CD8-positive, alpha-beta memory T cell (primary cell): ENCODE results near the gene DSCAM. TPM values are rescaled to one million over a fixed set of nuclear protein-coding genes. Genes with fewer than 3 reads are reported as not detected.

ENCODE experiments used
- CTCF ChIA-PET: fragments of 350-600 bp; sonication (Branson Sonifier 250); formaldehyde crosslinking; loops from one replicate; lab custom pipeline; 2021; ENCODE audit warnings: antibody characterized with exemption; lab: Charles Lee
- POLR2A ChIA-PET: fragments of 350-600 bp; sonication (Branson Sonifier 250); formaldehyde crosslinking; loops from one replicate; lab custom pipeline; 2021; ENCODE audit warnings: antibody characterized with exemption; lab: Charles Lee
- DNase-seq, 5 donors: peaks; one replicate each; pipeline versions ENCODE4 v3.0.0 to v3.0.0-alpha.2; 2020 to 2022; ENCODE audit warnings: mixed read lengths in 1 of 5
- H3K27ac ChIP-seq: one replicate; pipeline ENCODE4 v1.7.0; 2013; ENCODE audit warnings: low read depth, mild to moderate bottlenecking, low read length, moderate library complexity
- H3K27me3 ChIP-seq: 2 replicates; pipeline ENCODE4 v1.7.0; 2013; ENCODE audit warnings: low read length, mild to moderate bottlenecking; ENCODE audit not compliant: insufficient read depth, poor library complexity, severe bottlenecking
- H3K36me3 ChIP-seq: 2 replicates; pipeline ENCODE4 v1.7.0; 2013; ENCODE audit warnings: mild to moderate bottlenecking, low read length, moderate library complexity; ENCODE audit not compliant: insufficient read depth
- H3K4me1 ChIP-seq: 2 replicates; pipeline ENCODE4 v1.7.0; 2013; ENCODE audit warnings: mild to moderate bottlenecking, low read length, moderate library complexity; ENCODE audit not compliant: insufficient read depth
- H3K4me3 ChIP-seq: 2 replicates; pipeline ENCODE4 v1.7.0; 2013; ENCODE audit warnings: mild to moderate bottlenecking, low read length
- H3K9me3 ChIP-seq: 2 replicates; pipeline ENCODE4 v1.7.0; 2013; ENCODE audit warnings: mild to moderate bottlenecking, low read length
- H3K27ac Mint-ChIP-seq, 8 donors: one replicate each; pipeline ENCODE4 v1.8.0; 2020 to 2021; ENCODE audit warnings: mixed read lengths in 8 of 8, mild to moderate bottlenecking in 6 of 8, inconsistent platforms in 3 of 8, moderate library complexity in 3 of 8
- H3K27me3 Mint-ChIP-seq, 2 donors: one replicate each; pipeline ENCODE4 v1.8.0; 2020 to 2021; ENCODE audit warnings: mixed read lengths in 2 of 2, mild to moderate bottlenecking in 1 of 2, moderate library complexity in 1 of 2
- H3K36me3 Mint-ChIP-seq, 3 donors: one replicate each; pipeline ENCODE4 v1.8.0; 2020 to 2021; ENCODE audit warnings: mixed read lengths in 3 of 3, inconsistent platforms in 1 of 3, mild to moderate bottlenecking in 1 of 3
- H3K4me1 Mint-ChIP-seq, 3 donors: one replicate each; pipeline ENCODE4 v1.8.0; 2020 to 2021; ENCODE audit warnings: mixed read lengths in 3 of 3, inconsistent platforms in 1 of 3, mild to moderate bottlenecking in 1 of 3
- H3K4me3 Mint-ChIP-seq, 7 donors: one replicate each; pipeline ENCODE4 v1.8.0; 2020 to 2021; ENCODE audit warnings: mixed read lengths in 7 of 7, mild to moderate bottlenecking in 6 of 7, moderate library complexity in 4 of 7, inconsistent platforms in 2 of 7
- H3K9me3 Mint-ChIP-seq, 5 donors: one replicate each; pipeline ENCODE4 v1.8.0; 2020 to 2022; ENCODE audit warnings: mixed read lengths in 5 of 5, mild to moderate bottlenecking in 3 of 5, moderate library complexity in 2 of 5, inconsistent platforms in 1 of 5
- polyA plus RNA-seq: library from polyadenylated mRNA; unstranded; fragments of 300-500 nt; fragmentation: Illumina TruSeq; gene quantifications from one replicate; pipeline ENCODE4 v1.2.3, GENCODE V29; 2021
- total RNA-seq, 2 experiments: library from RNA; stranded (reverse); gene quantifications; one replicate each; pipeline ENCODE4 v1.2.3, GENCODE V29; 2021

The DSCAM gene
- total and polyA plus RNA-seq, 3 experiments from 2014 or later, result not detected

GRCh38 chr21:40556442-40556968 lies 290.5 kb downstream of the DSCAM start:
- no peaks in the 10 kb centered on the region for H3K27me3 ChIP-seq
- Mint-ChIP-seq H3K9me3 (peaks cover 0 to 23% (median 6%) of the 10 kb centered on the region in 5 donors), H3K4me3 (no peak overlapping the region), H3K4me1 (no peaks in the 10 kb centered on the region), H3K36me3 (no peaks in the 10 kb centered on the region), H3K27me3 (peaks cover 0 to 2% of the 10 kb centered on the region in 2 donors), H3K27ac (peak overlapping the region in 1 of 8 donors; percentile 89)
- no peak overlapping the region for H3K27ac ChIP-seq
- no peak overlapping the region for H3K4me3 ChIP-seq
- ChIA-PET POLR2A (no interaction called here), CTCF (no interaction called here)
- no peaks in the 10 kb centered on the region for H3K4me1 ChIP-seq
- H3K9me3 ChIP-seq, result no peaks in the 10 kb centered on the region
- H3K36me3 ChIP-seq, result no peaks in the 10 kb centered on the region
- no peak for DNase-seq

- Mint-ChIP-seq H3K36me3 (no peaks in the 10 kb centered on the region), H3K27me3 (peaks cover 0 to 2% of the 10 kb centered on the region in 2 donors), H3K27ac (no peak overlapping the region), H3K4me1 (no peaks in the 10 kb centered on the region), H3K9me3 (peaks cover 0 to 20% (median 6%) of the 10 kb centered on the region in 5 donors), H3K4me3 (no peak overlapping the region)
- ChIA-PET POLR2A (no interaction called here), CTCF (no interaction called here)
- H3K27me3 ChIP-seq, result no peaks in the 10 kb centered on the region
- no peaks in the 10 kb centered on the region for H3K9me3 ChIP-seq
- no peaks in the 10 kb centered on the region for H3K4me1 ChIP-seq
- H3K4me3 ChIP-seq, result no peak overlapping the region
- no peaks in the 10 kb centered on the region for H3K36me3 ChIP-seq
- DNase-seq, result no peak
- H3K27ac ChIP-seq, result no peak overlapping the region
Measured at GRCh38 chr21:40555021-40555528, 291.9 kb downstream of the DSCAM start.

- no peaks in the 10 kb centered on the region for H3K36me3 Mint-ChIP-seq
Measured at GRCh38 chr21:40553781-40554180, 293.2 kb downstream of the DSCAM start.

GRCh38 chr21:40547906-40548513 lies 298.9 kb downstream of the DSCAM start:
- H3K36me3 Mint-ChIP-seq, result no peaks in the 10 kb centered on the region
- POLR2A ChIA-PET, result no interaction called here
- peaks cover 0 to 10% (median 7%) of the 10 kb centered on the region in 5 donors for H3K9me3 Mint-ChIP-seq
- Histone ChIP-seq H3K27me3 (no peaks in the 10 kb centered on the region), H3K9me3 (no peaks in the 10 kb centered on the region), H3K4me1 (no peaks in the 10 kb centered on the region), H3K27ac (no peak overlapping the region), H3K4me3 (no peak overlapping the region), H3K36me3 (no peaks in the 10 kb centered on the region)
- no peaks in the 10 kb centered on the region for H3K27me3 Mint-ChIP-seq
- no peaks in the 10 kb centered on the region for H3K4me1 Mint-ChIP-seq
- no peak overlapping the region for H3K4me3 Mint-ChIP-seq
- H3K27ac Mint-ChIP-seq, result no peak overlapping the region
- CTCF ChIA-PET, result interaction anchor here (1.2 kb wide), 1 partner anchor 21 kb away, joined by 4 read pairs; no protein-coding TSS in a partner anchor
- DNase-seq, result no peak

More at GRCh38 chr21:40553781-40554180, 293.2 kb downstream of the DSCAM start:
- CTCF ChIA-PET, result no interaction called here
- H3K4me1 Mint-ChIP-seq, result no peaks in the 10 kb centered on the region
- no peaks in the 10 kb centered on the region for H3K36me3 ChIP-seq
- H3K9me3 ChIP-seq, result no peaks in the 10 kb centered on the region
- no peak for DNase-seq
- H3K27ac ChIP-seq, result no peak overlapping the region
- peaks cover 2 to 20% (median 5%) of the 10 kb centered on the region in 5 donors for H3K9me3 Mint-ChIP-seq
- H3K27me3 Mint-ChIP-seq, result peaks cover 0 to 2% of the 10 kb centered on the region in 2 donors
- H3K4me3 Mint-ChIP-seq, result no peak overlapping the region
- H3K27ac Mint-ChIP-seq, result no peak overlapping the region
- H3K27me3 ChIP-seq, result no peaks in the 10 kb centered on the region
- H3K4me1 ChIP-seq, result no peaks in the 10 kb centered on the region
- H3K4me3 ChIP-seq, result no peak overlapping the region
- POLR2A ChIA-PET, result no interaction called here

GRCh38 chr21:40546647-40547046 lies 300.3 kb downstream of the DSCAM start:
- H3K9me3 Mint-ChIP-seq, result peaks cover 0 to 10% (median 7%) of the 10 kb centered on the region in 5 donors
- Histone ChIP-seq H3K27me3 (no peaks in the 10 kb centered on the region), H3K27ac (no peak overlapping the region), H3K9me3 (no peaks in the 10 kb centered on the region), H3K36me3 (no peaks in the 10 kb centered on the region), H3K4me3 (no peak overlapping the region), H3K4me1 (no peaks in the 10 kb centered on the region)
- ChIA-PET CTCF (no interaction called here), POLR2A (no interaction called here)
- DNase-seq, result no peak
- no peak overlapping the region for H3K4me3 Mint-ChIP-seq
- no peaks in the 10 kb centered on the region for H3K36me3 Mint-ChIP-seq
- no peak overlapping the region for H3K27ac Mint-ChIP-seq
- no peaks in the 10 kb centered on the region for H3K27me3 Mint-ChIP-seq
- H3K4me1 Mint-ChIP-seq, result no peaks in the 10 kb centered on the region

- no peak for DNase-seq
- CTCF ChIA-PET, result no interaction called here
- no peak overlapping the region for H3K4me3 Mint-ChIP-seq
Measured at GRCh38 chr21:40540216-40540615, 306.7 kb downstream of the DSCAM start.

GRCh38 chr21:40534886-40535285 lies 312.1 kb downstream of the DSCAM start:
- peaks cover 0 to 4% of the 10 kb centered on the region in 2 donors for H3K27me3 Mint-ChIP-seq
- POLR2A ChIA-PET, result no interaction called here
- H3K9me3 ChIP-seq, result no peaks in the 10 kb centered on the region

More at GRCh38 chr21:40540216-40540615, 306.7 kb downstream of the DSCAM start:
- no peaks in the 10 kb centered on the region for H3K9me3 ChIP-seq
- H3K36me3 ChIP-seq, result no peaks in the 10 kb centered on the region
- H3K4me3 ChIP-seq, result no peak overlapping the region
- H3K4me1 ChIP-seq, result no peaks in the 10 kb centered on the region
- no peaks in the 10 kb centered on the region for H3K36me3 Mint-ChIP-seq
- H3K27me3 ChIP-seq, result no peaks in the 10 kb centered on the region
- peaks cover 3 to 12% (median 11%) of the 10 kb centered on the region in 5 donors for H3K9me3 Mint-ChIP-seq
- no peak overlapping the region for H3K27ac Mint-ChIP-seq
- POLR2A ChIA-PET, result no interaction called here
- no peaks in the 10 kb centered on the region for H3K27me3 Mint-ChIP-seq
- H3K4me1 Mint-ChIP-seq, result no peaks in the 10 kb centered on the region
- no peak overlapping the region for H3K27ac ChIP-seq

GRCh38 chr21:40531431-40532110 lies 315.4 kb downstream of the DSCAM start:
- no peak for DNase-seq
- H3K36me3 ChIP-seq, result no peaks in the 10 kb centered on the region
- ChIA-PET POLR2A (no interaction called here), CTCF (no interaction called here)
- H3K27me3 ChIP-seq, result no peaks in the 10 kb centered on the region
- no peaks in the 10 kb centered on the region for H3K4me1 ChIP-seq
- no peaks in the 10 kb centered on the region for H3K9me3 ChIP-seq
- Mint-ChIP-seq H3K36me3 (no peaks in the 10 kb centered on the region), H3K9me3 (peaks cover 7 to 29% (median 15%) of the 10 kb centered on the region in 5 donors), H3K4me1 (no peaks in the 10 kb centered on the region), H3K27ac (no peak overlapping the region), H3K4me3 (no peak overlapping the region), H3K27me3 (peaks cover 0 to 4% of the 10 kb centered on the region in 2 donors)
- H3K4me3 ChIP-seq, result no peak overlapping the region
- no peak overlapping the region for H3K27ac ChIP-seq

More at GRCh38 chr21:40534886-40535285, 312.1 kb downstream of the DSCAM start:
- no peaks in the 10 kb centered on the region for H3K27me3 ChIP-seq
- no peaks in the 10 kb centered on the region for H3K4me1 Mint-ChIP-seq
- H3K27ac ChIP-seq, result no peak overlapping the region
- no peaks in the 10 kb centered on the region for H3K4me1 ChIP-seq
- peaks cover 4 to 22% (median 17%) of the 10 kb centered on the region in 5 donors for H3K9me3 Mint-ChIP-seq
- DNase-seq, result no peak
- no peak overlapping the region for H3K4me3 ChIP-seq
- no peak overlapping the region for H3K27ac Mint-ChIP-seq
- no peak overlapping the region for H3K4me3 Mint-ChIP-seq
- no peaks in the 10 kb centered on the region for H3K36me3 ChIP-seq
- CTCF ChIA-PET, result no interaction called here
- H3K36me3 Mint-ChIP-seq, result no peaks in the 10 kb centered on the region
